ENCODE results near the gene PTPRQ. TPM values are rescaled to one million over a fixed set of nuclear protein-coding genes. Genes with fewer than 3 reads are reported as not detected.

PTPRQ gene
- total and polyA plus RNA-seq, 9 of the 15 experiments (the other 6 are each of a cell fraction or from before 2014, with no cell fraction given) = not detected

- TF ChIP-seq ZBTB34 (CRISPR knock-in tag; IDR thresholded peaks at IDR 0.05) (no peak), ZNF449 (CRISPR knock-in tag; IDR thresholded peaks at IDR 0.05) (no peak), PHB (CRISPR knock-in tag; IDR thresholded peaks at IDR 0.05) (no peak), MBD1 (CRISPR knock-in tag; IDR thresholded peaks at IDR 0.05) (no peak), ZNF398 (CRISPR knock-in tag; IDR thresholded peaks at IDR 0.05) (no peak), MAFK (IDR thresholded peaks at IDR 0.05; ENCODE audit: low read length) (no peak), ZNF311 (CRISPR knock-in tag; IDR thresholded peaks at IDR 0.05) (no peak), EZH2 (IDR thresholded peaks at IDR 0.05; ENCODE audit: borderline replicate concordance, low read depth, low read length) (no peak), ZNF408 (CRISPR knock-in tag; IDR thresholded peaks at IDR 0.05; ENCODE audit: low read depth) (no peak), ARID2 (IDR thresholded peaks at IDR 0.05) (no peak)
Observed at GRCh38 chr12:80648881-80649280, 204.8 kb downstream of the PTPRQ start (continued).

All from K562 (cell line).